Effector CD8-positive, alpha-beta T cell (primary cell): ENCODE measurements around the gene CALML5.
"Not testable (repeated sequence)": the region's sequence is repeated elsewhere in the genome, so short reads cannot be mapped to it uniquely, and the experiment has no call there.

Source experiments
- DNase-seq: peaks from one replicate; lab custom pipeline; 2025; lab: John Stamatoyannopoulos, UW

Gene CALML5

GRCh38 chr10:5481121-5481520 lies 18.2 kb downstream of the CALML5 start:
- no peak for DNase-seq

GRCh38 chr10:5480162-5480941 lies 19.0 kb downstream of the CALML5 start:
- no peak for DNase-seq

- no peak for DNase-seq
Measured at GRCh38 chr10:5479481-5480161, 19.7 kb downstream of the CALML5 start.

- no peak for DNase-seq
Measured at GRCh38 chr10:5478694-5479305, 20.6 kb downstream of the CALML5 start.

GRCh38 chr10:5477948-5478693 lies 21.2 kb downstream of the CALML5 start:
- DNase-seq: no peak

DNA sequence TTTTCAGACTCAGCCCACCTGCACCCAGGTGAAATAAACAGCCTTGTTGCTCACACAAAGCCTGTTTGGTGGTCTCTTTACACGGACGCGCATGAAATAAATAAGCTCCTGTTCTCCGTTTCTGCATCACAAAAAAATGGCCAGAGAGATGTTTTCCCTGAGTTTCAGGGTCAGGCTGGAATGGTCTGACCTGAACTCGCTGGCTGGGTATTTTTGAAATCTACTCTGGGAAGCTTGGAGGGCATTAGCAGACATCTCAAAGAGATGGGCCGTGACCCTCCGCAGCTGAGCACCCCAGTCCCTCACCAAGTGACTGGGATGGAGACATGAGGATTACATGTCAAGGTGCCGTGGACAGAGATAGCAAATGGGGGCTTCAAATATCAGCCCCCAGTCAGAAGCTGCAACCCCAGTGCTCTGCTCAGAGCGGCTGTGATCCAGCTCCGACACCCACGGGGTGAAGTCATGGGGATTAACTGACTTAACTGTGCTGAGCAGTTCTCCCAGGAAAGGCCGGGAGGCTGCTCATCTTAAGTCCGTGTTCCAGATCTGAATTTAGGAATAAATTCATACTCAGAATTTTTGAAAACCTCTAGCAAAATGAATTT lies 22.3 kb downstream of the CALML5 start:
- no peak for DNase-seq

GRCh38 chr10:5475974-5476807 lies 23.2 kb downstream of the CALML5 start:
- DNase-seq: not testable (repeated sequence)

DNA sequence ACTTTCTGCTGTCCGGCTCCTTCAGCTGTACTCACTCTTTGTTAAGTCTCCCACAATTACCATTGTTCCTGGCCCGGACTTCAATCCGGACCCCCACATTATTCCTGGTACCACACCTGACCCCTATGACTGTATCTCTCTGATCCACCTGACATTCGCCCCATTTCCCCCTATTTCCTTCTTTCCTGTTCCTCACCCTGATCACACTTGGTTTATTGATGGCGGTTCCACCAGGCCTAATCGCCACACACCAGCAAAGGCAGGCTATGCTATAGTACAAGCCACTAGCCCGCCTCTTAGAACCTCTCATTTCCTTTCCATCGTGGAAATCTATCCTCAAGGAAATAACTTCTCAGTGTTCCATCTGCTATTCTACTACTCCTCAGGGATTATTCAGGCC lies 24.3 kb downstream of the CALML5 start:
- not testable (repeated sequence) for DNase-seq

DNA sequence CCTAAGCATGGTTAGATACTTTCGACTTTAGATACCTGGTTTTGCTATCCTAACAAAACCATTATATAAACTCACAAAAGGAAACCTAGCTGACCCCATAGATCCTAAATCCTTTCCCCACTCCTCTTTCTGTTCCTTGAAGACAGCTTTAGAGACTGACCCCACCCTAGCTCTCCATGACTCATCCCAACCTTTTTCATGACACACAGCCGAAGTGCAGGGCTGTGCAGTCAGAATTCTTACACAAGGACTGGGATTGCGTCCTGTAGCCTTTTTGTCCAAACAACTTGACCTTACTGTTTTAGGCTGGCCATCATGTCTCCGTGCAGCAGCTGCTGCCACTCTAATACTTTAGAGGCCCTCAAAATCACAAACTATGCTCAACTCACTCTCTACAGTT lies 24.7 kb downstream of the CALML5 start:
- DNase-seq: not testable (repeated sequence)

DNA sequence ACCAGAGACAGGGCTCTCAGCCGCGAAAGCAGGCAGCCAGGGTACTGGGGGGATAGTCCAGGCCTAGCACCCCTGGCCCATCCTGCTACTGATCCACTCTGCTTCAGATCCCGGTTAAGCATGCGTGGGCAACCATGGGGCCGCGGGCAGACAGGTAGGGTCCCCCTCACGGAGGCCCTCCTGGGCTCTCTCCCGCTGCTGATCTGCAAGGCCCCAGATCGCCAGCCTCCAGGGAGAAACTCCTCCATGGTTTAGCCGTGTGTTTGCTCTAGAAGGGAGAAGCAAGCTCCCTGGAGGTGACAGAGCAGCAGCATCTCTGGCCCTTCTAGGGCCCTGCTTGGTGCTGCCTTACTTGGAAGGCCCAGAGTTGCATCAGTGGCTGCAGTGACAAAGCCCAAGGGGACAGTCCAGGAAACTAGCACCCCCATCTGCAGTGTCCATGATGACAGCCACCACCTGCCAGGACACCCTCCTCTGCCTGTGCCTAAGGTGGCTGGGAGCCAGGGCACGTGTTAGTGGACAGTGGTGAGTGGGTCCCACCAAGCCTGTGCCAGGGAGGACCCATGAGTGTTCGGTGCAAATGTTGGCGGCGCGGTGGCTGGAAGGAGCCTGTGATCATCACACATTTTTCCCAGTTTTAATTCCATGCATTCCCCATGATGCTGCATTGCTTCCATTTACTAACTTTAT lies 29.2 kb downstream of the CALML5 start:
- DNase-seq: no peak

- no peak for DNase-seq
Measured at GRCh38 chr10:5469353-5470061, 29.9 kb downstream of the CALML5 start.

- DNase-seq: no peak
Measured at GRCh38 chr10:5468262-5469106, 30.9 kb downstream of the CALML5 start.

- DNase-seq: no peak
Measured at GRCh38 chr10:5467634-5468255, 31.6 kb downstream of the CALML5 start.

- no peak for DNase-seq
Measured at GRCh38 chr10:5467207-5467535, 32.2 kb downstream of the CALML5 start.

DNA sequence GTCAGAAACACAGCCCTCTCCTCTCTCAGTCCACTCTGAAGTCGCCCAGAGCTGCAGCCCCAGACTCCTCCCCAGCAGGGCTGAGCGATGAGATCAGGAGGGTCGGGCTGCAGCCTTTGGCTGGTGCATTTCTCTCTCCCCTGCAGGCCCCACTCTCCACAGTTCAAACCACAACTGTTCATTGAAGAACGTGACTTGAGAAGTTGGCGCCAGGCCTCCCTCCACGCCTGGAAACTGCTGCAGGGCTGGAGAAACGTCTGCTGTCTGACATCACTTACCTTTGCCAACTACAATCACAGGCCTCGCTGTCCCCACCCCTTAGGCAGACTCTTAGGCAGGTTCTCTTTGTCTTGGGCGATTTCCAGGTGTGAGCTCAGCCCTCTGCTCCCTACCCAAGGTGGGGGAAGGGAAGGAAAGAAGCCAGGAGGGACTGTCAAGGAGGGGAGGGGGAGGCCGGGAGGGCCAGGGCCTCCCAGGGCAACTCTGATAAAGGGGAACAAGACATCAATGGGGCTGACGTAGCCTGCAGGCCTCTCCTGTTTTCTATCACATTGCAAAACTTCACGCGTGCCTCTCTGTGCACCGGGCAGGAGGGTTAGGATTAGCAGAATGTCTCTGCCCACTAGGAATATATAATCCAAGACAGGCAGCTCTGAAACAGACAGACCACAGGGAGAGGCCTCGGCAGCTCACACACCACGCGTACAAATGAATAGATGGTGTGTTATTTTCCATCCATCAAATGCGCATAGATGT lies 32.7 kb downstream of the CALML5 start:
- no peak for DNase-seq

GRCh38 chr10:5465976-5466450 lies 33.4 kb downstream of the CALML5 start:
- no peak for DNase-seq

DNA sequence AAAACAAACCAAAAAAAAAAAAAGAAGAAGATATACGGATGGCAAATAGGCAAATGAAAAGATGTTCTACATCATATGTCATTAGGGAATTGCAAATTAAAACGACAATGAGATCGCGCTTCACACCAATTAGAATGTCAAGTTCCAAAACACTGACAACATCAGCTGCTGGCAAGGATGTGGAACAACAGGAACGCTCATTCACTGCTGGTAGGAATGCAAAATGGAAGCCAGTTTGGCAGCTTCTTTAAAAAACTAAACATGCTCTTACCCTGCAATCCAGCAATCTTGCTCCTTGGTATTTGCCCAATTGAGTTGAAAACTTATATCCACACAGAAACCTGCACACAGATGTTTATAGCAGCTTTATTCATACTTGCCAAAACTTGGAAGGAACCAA lies 34.8 kb downstream of the CALML5 start:
- no peak for DNase-seq
